SK-N-SH treated with all-trans-retinoic acid at 6 μM for 48 hours (cell line): ENCODE results near the gene CDRT4.

Source experiments
- ARNTL ChIP-seq: fragments of 450-650 bp; formaldehyde crosslinking; IDR thresholded peaks from 2 replicates; pipeline ENCODE4 v1.5.0; 2020; ENCODE audit warnings: low read depth, mild to moderate bottlenecking, moderate library complexity, borderline replicate concordance
- BACH2 ChIP-seq: fragments of 250-450 bp; sonication (Bioruptor Pico); IDR thresholded peaks from 2 replicates; pipeline ENCODE4 v1.9.0; 2021; ENCODE audit warnings: mild to moderate bottlenecking, borderline replicate concordance
- CREB5 ChIP-seq: fragments of 250-450 bp; sonication (Bioruptor Pico); IDR thresholded peaks from 2 replicates; pipeline ENCODE4 v1.5.1; 2020; ENCODE audit warnings: low read depth, mild to moderate bottlenecking, moderate library complexity
- ESRRG ChIP-seq: fragments of 250-450 bp; sonication (Bioruptor Pico); IDR thresholded peaks from 2 replicates; pipeline ENCODE4 v1.6.1; 2021; ENCODE audit warnings: mild to moderate bottlenecking
- GLIS3 ChIP-seq: fragments of 250-450 bp; sonication (Bioruptor Pico); IDR thresholded peaks from 2 replicates; pipeline ENCODE4 v1.5.0; 2020; ENCODE audit warnings: mild to moderate bottlenecking, moderate library complexity
- ISL1 ChIP-seq: fragments of 250-450 bp; sonication (Bioruptor Pico); IDR thresholded peaks from 2 replicates; pipeline ENCODE4 v2.1.2; 2022; ENCODE audit warnings: mild to moderate bottlenecking, moderate library complexity
- OSR1 ChIP-seq: fragments of 250-450 bp; sonication (Bioruptor Pico); IDR thresholded peaks from 2 replicates; pipeline ENCODE4 v1.8.0; 2022; ENCODE audit warnings: moderate library complexity, mild to moderate bottlenecking, inconsistent platforms
- PATZ1 ChIP-seq: fragments of 250-450 bp; sonication (Bioruptor Pico); IDR thresholded peaks from 2 replicates; pipeline ENCODE4 v1.8.0; 2020; ENCODE audit warnings: mild to moderate bottlenecking, moderate library complexity, borderline replicate concordance
- RARB ChIP-seq: fragments of 250-450 bp; sonication (Bioruptor Pico); IDR thresholded peaks from 2 replicates; pipeline ENCODE4 v1.8.0; 2021; ENCODE audit warnings: mild to moderate bottlenecking, moderate library complexity
- TCF4 ChIP-seq: fragments of 250-450 bp; sonication (Bioruptor Pico); IDR thresholded peaks from 2 replicates; pipeline ENCODE4 v1.8.0; 2021; ENCODE audit warnings: mild to moderate bottlenecking, moderate library complexity, borderline replicate concordance
- TOX ChIP-seq: fragments of 250-450 bp; sonication (Bioruptor Pico); IDR thresholded peaks from 2 replicates; pipeline ENCODE4 v1.8.0; 2021; ENCODE audit warnings: mild to moderate bottlenecking, moderate library complexity, borderline replicate concordance
- TSHZ2 ChIP-seq: fragments of 250-450 bp; sonication (Bioruptor Pico); IDR thresholded peaks from 2 replicates; pipeline ENCODE4 v1.5.0; 2020; ENCODE audit warnings: mild to moderate bottlenecking, moderate library complexity

- TF ChIP-seq ARNTL: no peak
- TF ChIP-seq PATZ1 (CRISPR knock-in tag): no peak
- no peak for TF ChIP-seq OSR1
- TF ChIP-seq TSHZ2 (CRISPR knock-in tag): no peak
- no peak for TF ChIP-seq ISL1
- TF ChIP-seq GLIS3 (CRISPR knock-in tag): no peak
- no peak for TF ChIP-seq ESRRG
- no peak for TF ChIP-seq TCF4 (CRISPR knock-in tag)
- no peak for TF ChIP-seq CREB5 (CRISPR knock-in tag)
- TF ChIP-seq RARB (CRISPR knock-in tag): no peak
- no peak for TF ChIP-seq TOX (CRISPR knock-in tag)
- no peak for TF ChIP-seq BACH2 (CRISPR knock-in tag)
These were observed 48.6 kb downstream of the CDRT4 start for GRCh38 chr17:15418781-15419180.
